Mesenchymal stem cell (in vitro differentiated cells and primary cell): ENCODE data around the gene MGMT.

ENCODE experiments used
- DNase-seq: peaks from one replicate; pipeline ENCODE4 v3.0.0-alpha.2; 2013
- H2AFZ ChIP-seq: one replicate; pipeline ENCODE4 v1.6.1; 2013; ENCODE audit warnings: low read depth, mild to moderate bottlenecking, control low read depth, inconsistent platforms, low read length, moderate library complexity
- H2AK5ac ChIP-seq: 2 replicates; pipeline ENCODE4 v1.6.1; 2013; ENCODE audit warnings: low read length, moderate library complexity, mild to moderate bottlenecking, inconsistent platforms; ENCODE audit not compliant: severe bottlenecking
- H2BK120ac ChIP-seq: one replicate; pipeline ENCODE4 v1.6.1; 2013; ENCODE audit warnings: low read depth, mild to moderate bottlenecking, inconsistent platforms, low read length, moderate library complexity
- H2BK12ac ChIP-seq, 2 experiments: one replicate each; pipeline ENCODE4 v1.6.1; 2013; ENCODE audit warnings: inconsistent platforms in 2 of 2, low read length in 2 of 2, mild to moderate bottlenecking in 2 of 2, moderate library complexity in 2 of 2, control low read depth in 1 of 2
- H2BK15ac ChIP-seq: one replicate; pipeline ENCODE4 v1.6.1; 2013; ENCODE audit warnings: mild to moderate bottlenecking, low read depth, inconsistent platforms; ENCODE audit not compliant: poor library complexity, severe bottlenecking
- H2BK5ac ChIP-seq: 2 replicates; pipeline ENCODE4 v1.6.1; 2013; ENCODE audit warnings: low read depth, mild to moderate bottlenecking, low read length, control low read depth, inconsistent platforms; ENCODE audit not compliant: poor library complexity, severe bottlenecking
- H3K14ac ChIP-seq, 2 experiments: one replicate each; pipeline ENCODE4 v1.6.1; 2013; ENCODE audit warnings: inconsistent platforms in 2 of 2, low read length in 2 of 2, control low read depth in 1 of 2, mild to moderate bottlenecking in 1 of 2, moderate library complexity in 1 of 2
- H3K18ac ChIP-seq, 2 experiments: one replicate each; pipeline ENCODE4 v1.6.1; 2013; ENCODE audit warnings: inconsistent platforms in 2 of 2, low read length in 2 of 2, control low read depth in 1 of 2, low read depth in 1 of 2, mild to moderate bottlenecking in 1 of 2
- H3K23ac ChIP-seq, 2 experiments: one replicate each; pipeline ENCODE4 v1.6.1; 2013; ENCODE audit warnings: inconsistent platforms in 2 of 2, low read length in 2 of 2, mild to moderate bottlenecking in 2 of 2, moderate library complexity in 2 of 2, control low read depth in 1 of 2
- H3K27ac ChIP-seq: 2 replicates; pipeline ENCODE4 v1.5.1; 2013; ENCODE audit warnings: mild to moderate bottlenecking, moderate library complexity, low read length, control low read depth, inconsistent platforms; ENCODE audit not compliant: poor library complexity, severe bottlenecking
- H3K27me3 ChIP-seq, 2 experiments: 2 replicates each; pipeline versions ENCODE4 v1.6.1 to v1.7.0; 2013; ENCODE audit warnings: low read length in 2 of 2, mild to moderate bottlenecking in 2 of 2, moderate library complexity in 2 of 2, control low read depth in 1 of 2, inconsistent platforms in 1 of 2; ENCODE audit not compliant: control insufficient read depth in 1 of 2, insufficient read depth in 1 of 2
- H3K36me3 ChIP-seq, 2 experiments: 2 replicates each; pipeline versions ENCODE4 v1.6.1 to v1.7.0; 2013; ENCODE audit warnings: low read length in 2 of 2, control low read depth in 1 of 2, inconsistent platforms in 1 of 2, low read depth in 1 of 2, mild to moderate bottlenecking in 1 of 2; ENCODE audit not compliant: insufficient read depth in 2 of 2, control insufficient read depth in 1 of 2
- H3K4ac ChIP-seq, 2 experiments: one replicate each; pipeline ENCODE4 v1.6.1; 2013; ENCODE audit warnings: inconsistent platforms in 2 of 2, low read length in 2 of 2, mild to moderate bottlenecking in 2 of 2, moderate library complexity in 2 of 2, control low read depth in 1 of 2, low read depth in 1 of 2
- H3K4me1 ChIP-seq: 2 replicates; pipeline ENCODE4 v1.6.1; 2013; ENCODE audit warnings: low read depth, low read length, control low read depth; ENCODE audit not compliant: control insufficient read depth, insufficient read depth
- H3K4me2 ChIP-seq: 2 replicates; pipeline ENCODE4 v1.6.1; 2013; ENCODE audit warnings: low read length, mild to moderate bottlenecking, inconsistent platforms; ENCODE audit not compliant: poor library complexity, severe bottlenecking
- H3K4me3 ChIP-seq, 2 experiments: 2 replicates each; pipeline versions ENCODE4 v1.5.1 to v1.7.0; 2013; ENCODE audit warnings: low read length in 2 of 2, mild to moderate bottlenecking in 2 of 2, control low read depth in 1 of 2, low read depth in 1 of 2; ENCODE audit not compliant: insufficient read depth in 1 of 2
- H3K79me1 ChIP-seq: replicated peaks from 2 replicates; pipeline ENCODE4 v1.6.1; 2013; ENCODE audit warnings: mild to moderate bottlenecking, control low read depth, low read length, inconsistent platforms; ENCODE audit not compliant: poor library complexity, severe bottlenecking
- H3K9ac ChIP-seq: 2 replicates; pipeline ENCODE4 v1.7.0; 2013; ENCODE audit warnings: mild to moderate bottlenecking, low read length, moderate library complexity
- H3K9me3 ChIP-seq: 2 replicates; pipeline ENCODE4 v1.7.0; 2013; ENCODE audit warnings: mild to moderate bottlenecking, low read length; ENCODE audit not compliant: control insufficient read depth
- H4K8ac ChIP-seq: one replicate; pipeline ENCODE4 v1.6.1; 2013; ENCODE audit warnings: inconsistent platforms, mild to moderate bottlenecking, low read length, moderate library complexity
- H4K91ac ChIP-seq: one replicate; pipeline ENCODE4 v1.6.1; 2013; ENCODE audit warnings: mild to moderate bottlenecking, low read length, inconsistent platforms
- WGBS: methylation state at CpG from one replicate; pipeline ENCODE4 v1.1.7; 2013; ENCODE audit warnings: mixed read lengths; 5-methylcytosine and 5-hydroxymethylcytosine counted together

Gene MGMT

GRCh38 chr10:129713659-129714265 lies 246.7 kb downstream of the MGMT start:
- Histone ChIP-seq H3K18ac (no peak overlapping the region), H2BK120ac (no peak overlapping the region), H2AFZ (no peak overlapping the region), H2AK5ac (no peak overlapping the region), H3K4me2 (no peak overlapping the region), H3K23ac (no peak overlapping the region), H4K91ac (no peak overlapping the region), H3K27ac (no peak overlapping the region), H3K4me1 (peaks cover 4% of the 10 kb centered on the region), H3K14ac (no peak overlapping the region), H3K79me1 (no peaks in the 10 kb centered on the region), H2BK5ac (no peak overlapping the region), H4K8ac (no peak overlapping the region), H3K27me3 (no peaks in the 10 kb centered on the region), H2BK12ac (no peak overlapping the region), H3K4ac (no peak overlapping the region), H3K9me3 (no peaks in the 10 kb centered on the region), H2BK15ac (no peak overlapping the region), H3K4me3 (no peak overlapping the region), H3K9ac (no peak overlapping the region), H3K36me3 (peaks cover 0 to 16% of the 10 kb centered on the region in 2 experiments)
- no peak for DNase-seq
- WGBS: 90% methylated on average over 14 of the region's 14 CpGs

GRCh38 chr10:129715805-129716204 lies 248.8 kb downstream of the MGMT start:
- Histone ChIP-seq H4K91ac (no peak overlapping the region), H2BK120ac (no peak overlapping the region), H3K4me1 (peaks cover 4% of the 10 kb centered on the region), H3K27me3 (no peaks in the 10 kb centered on the region), H2BK15ac (no peak overlapping the region), H2BK12ac (no peak overlapping the region), H3K9me3 (no peaks in the 10 kb centered on the region), H3K14ac (no peak overlapping the region), H3K9ac (no peak overlapping the region), H2AFZ (no peak overlapping the region), H3K4me3 (no peak overlapping the region), H3K23ac (no peak overlapping the region), H3K27ac (no peak overlapping the region), H3K36me3 (peaks cover 0 to 10% of the 10 kb centered on the region in 2 experiments), H2AK5ac (no peak overlapping the region), H3K4me2 (no peak overlapping the region), H3K18ac (no peak overlapping the region), H4K8ac (no peak overlapping the region), H3K79me1 (no peaks in the 10 kb centered on the region), H2BK5ac (no peak overlapping the region), H3K4ac (no peak overlapping the region)
- no peak for DNase-seq
- WGBS: 90% methylated on average over 15 of the region's 15 CpGs

GRCh38 chr10:129716211-129716681 lies 249.2 kb downstream of the MGMT start:
- WGBS: 92% methylated on average over 12 of the region's 12 CpGs
- Histone ChIP-seq H3K18ac (no peak overlapping the region), H3K14ac (no peak overlapping the region), H4K91ac (no peak overlapping the region), H3K4me1 (peaks cover 4% of the 10 kb centered on the region), H2AK5ac (no peak overlapping the region), H3K27me3 (no peaks in the 10 kb centered on the region), H2BK12ac (no peak overlapping the region), H3K9ac (no peak overlapping the region), H3K79me1 (no peaks in the 10 kb centered on the region), H2BK5ac (no peak overlapping the region), H2BK15ac (no peak overlapping the region), H3K23ac (no peak overlapping the region), H3K4ac (no peak overlapping the region), H3K27ac (no peak overlapping the region), H3K4me2 (no peak overlapping the region), H3K9me3 (no peaks in the 10 kb centered on the region), H2BK120ac (no peak overlapping the region), H2AFZ (no peak overlapping the region), H3K36me3 (peaks cover 0 to 10% of the 10 kb centered on the region in 2 experiments), H4K8ac (no peak overlapping the region), H3K4me3 (no peak overlapping the region)
- DNase-seq: no peak

GRCh38 chr10:129716881-129717280 lies 249.8 kb downstream of the MGMT start:
- Histone ChIP-seq H4K91ac (no peak overlapping the region), H3K9ac (no peak overlapping the region), H3K36me3 (peaks cover 0 to 10% of the 10 kb centered on the region in 2 experiments), H2BK5ac (no peak overlapping the region), H3K4me3 (no peak overlapping the region), H3K23ac (no peak overlapping the region), H3K79me1 (no peaks in the 10 kb centered on the region), H3K4ac (no peak overlapping the region), H3K18ac (no peak overlapping the region), H2BK12ac (no peak overlapping the region), H3K4me2 (no peak overlapping the region), H3K4me1 (peaks cover 4% of the 10 kb centered on the region), H3K27ac (no peak overlapping the region), H3K14ac (no peak overlapping the region), H2AK5ac (no peak overlapping the region), H3K27me3 (no peaks in the 10 kb centered on the region), H2BK120ac (no peak overlapping the region), H4K8ac (no peak overlapping the region), H2AFZ (no peak overlapping the region), H2BK15ac (no peak overlapping the region), H3K9me3 (peaks cover 4% of the 10 kb centered on the region)
- WGBS: 96% methylated on average over 8 of the region's 9 CpGs
- DNase-seq: no peak
